ENCODE measurements around the gene KRTAP4-9.

GRCh38 chr17:41069031-41069430 lies 36.2 kb upstream of the KRTAP4-9 start:
- TF ChIP-seq CTCF (IDR thresholded peaks at IDR 0.05) (no peak), REST (IDR thresholded peaks at IDR 0.05; ENCODE audit: insufficient read depth in 1 of 2, low read depth in 2 of 2, low read length in 1 of 2) (no peak), TCF7L2 (IDR thresholded peaks at IDR 0.05; ENCODE audit: low read depth, low read length) (no peak)
